Stomach (tissue), 9 donors: ENCODE measurements around the gene DLL3. TPM values are rescaled to one million over a fixed set of nuclear protein-coding genes. Genes with fewer than 3 reads are reported as not detected.

ENCODE experiments used
- DNase-seq, 2 donors: peaks; one replicate each; pipeline versions ENCODE4 v3.0.0 to v3.0.0-alpha.2; 2013 to 2019
- H3K27ac ChIP-seq, 5 donors: fragments of 200-600 bp in 4 of 5; sonication (generic) in 4 of 5; one replicate each; pipeline ENCODE4 v1.5.1; 2013 to 2019; ENCODE audit warnings: mild to moderate bottlenecking in 1 of 5, moderate library complexity in 1 of 5
- H3K27me3 ChIP-seq, 3 donors: fragments of 200-600 bp; sonication (generic); one replicate each; pipeline ENCODE4 v1.5.1; 2017 to 2019; ENCODE audit warnings: mixed run types in 1 of 3
- H3K36me3 ChIP-seq, 4 donors: fragments of 200-600 bp; sonication (generic); 1 replicate in 3 of 4; 2 replicates in 1 of 4; pipeline ENCODE4 v1.5.1; 2016 to 2019
- H3K4me1 ChIP-seq, 4 donors: fragments of 200-600 bp; sonication (generic); one replicate each; pipeline ENCODE4 v1.5.1; 2016 to 2019
- H3K4me3 ChIP-seq, 4 donors: fragments of 200-600 bp; sonication (generic) in 3 of 4; one replicate each; pipeline ENCODE4 v1.5.1; 2016 to 2019; ENCODE audit warnings: mild to moderate bottlenecking in 1 of 4
- H3K9me3 ChIP-seq, 4 donors: fragments of 200-600 bp; sonication (generic); one replicate each; pipeline ENCODE4 v1.5.1; 2016 to 2019
- CTCF ChIP-seq, 7 experiments: fragments of 450-650 bp in 4 of 7; fragments of 200-600 bp in 3 of 7; sonication (generic) in 3 of 7; IDR thresholded peaks; one replicate each; pipeline ENCODE4 v1.5.1; 2016 to 2019; ENCODE audit warnings: antibody characterized with exemption in 7 of 7, control low read depth in 2 of 7, mild to moderate bottlenecking in 1 of 7
- EP300 ChIP-seq: sonication (generic); formaldehyde crosslinking; IDR thresholded peaks from one replicate; pipeline ENCODE4 v1.6.1; 2017; ENCODE audit warnings: antibody characterized with exemption
- POLR2A ChIP-seq, 4 donors: fragments of 450-650 bp; IDR thresholded peaks; one replicate each; pipeline ENCODE4 v1.6.1; 2016; ENCODE audit warnings: antibody characterized with exemption in 4 of 4, control low read depth in 2 of 4, mild to moderate bottlenecking in 1 of 4, moderate library complexity in 1 of 4
- POLR2AphosphoS5 ChIP-seq, 3 donors: sonication (generic); formaldehyde crosslinking; IDR thresholded peaks; one replicate each; pipeline ENCODE4 v1.6.1; 2016; ENCODE audit warnings: antibody characterized with exemption in 3 of 3
- WGBS, 5 donors: extraction: QIAGEN DNeasy Blood & Tissue Kit in 3 of 5; methylation state at CpG; one replicate each; pipeline versions ENCODE4 v1.1.5 to v1.1.7; 2013 to 2018; 5-methylcytosine and 5-hydroxymethylcytosine counted together
- intact Hi-C: fragments of 100-400 bp; cut with DNase I; formaldehyde crosslinking; loops from one replicate; pipeline ENCODE4 v1.15.1; 2023; ENCODE audit warnings: low total_unique reads
- polyA plus RNA-seq, 3 donors: library from polyadenylated mRNA; stranded (reverse); fragments of 200-250 nt; gene quantifications; one replicate each; pipeline ENCODE4 v1.2.3, GENCODE V29; 2013
- total RNA-seq, 5 donors: library from RNA; depleted of rRNA; stranded (reverse); fragments of >200 nt; gene quantifications; one replicate each; pipeline versions ENCODE4 v1.1.0 to v1.2.3, GENCODE V29; 2014 to 2016
- donor health status: healthy with polysubstance abuse.
- donor health status: Bipolar disorder and iron deficiency.
- donor health status: healthy.

The DLL3 gene
- total and polyA plus RNA-seq, 8 donors, result 0.08 TPM; not detected in 7

- Histone ChIP-seq H3K4me3 (peak within 1 kb of the TSS; percentile 69 to 90 (median 77)), H3K27ac (peak within 1 kb of the TSS; percentile 88 to 100 (median 97)), H3K9me3 (no peaks in the 10 kb centered on the region), H3K27me3 (peaks cover 0 to 4% (median 0%) of the 10 kb centered on the region in 3 donors), H3K4me1 (peaks cover 10 to 29% (median 20%) of the 10 kb centered on the region in 4 donors), H3K36me3 (no peaks in the 10 kb centered on the region)
- 0 to 1% (median 0%) methylated on average over 53 to 84 of the region's 84 CpGs for WGBS, 5 donors
- no peak for TF ChIP-seq POLR2A (IDR thresholded peaks at IDR 0.05)
- TF ChIP-seq CTCF (IDR thresholded peaks at IDR 0.05), result peak in 5 of 7 experiments; percentile 67 to 97 (median 84)
- TF ChIP-seq POLR2AphosphoS5 (IDR thresholded peaks at IDR 0.05), result peak; percentile 91 to 96 (median 94)
- intact Hi-C loops, result loop anchor here (10.0 kb wide), 1 partner anchor 65 kb away; no protein-coding TSS in a partner anchor
- DNase-seq, result peak; percentile 97 to 98
These were observed 41.0 kb downstream of the DLL3 start, which contains the start of gene EID2 for GRCh38 chr19:39539518-39540332. EID2 (minus strand) TSS chr19:39540161; CDS start chr19:39540079, 82 bp downstream.

DNA sequence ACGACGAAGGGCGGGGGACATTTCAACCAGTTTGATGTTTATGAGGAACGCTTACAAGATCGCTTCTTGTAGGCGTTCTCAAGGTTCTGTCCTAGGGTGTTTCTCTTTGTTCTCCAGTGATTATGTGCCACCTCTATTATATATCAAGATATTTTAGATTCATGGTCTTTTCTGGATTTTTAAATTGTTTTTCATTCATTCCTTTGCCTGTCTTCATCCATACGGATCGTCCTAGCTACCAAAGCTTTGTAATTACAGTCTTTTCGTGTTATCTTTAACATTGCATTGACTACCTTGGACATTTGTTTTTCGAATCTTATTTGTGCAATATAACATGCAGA, 41.6 kb downstream of the DLL3 start:
- 3 to 8% (median 6%) methylated on average over 10 of the region's 10 CpGs for WGBS, 5 donors
- Histone ChIP-seq H3K9me3 (no peaks in the 10 kb centered on the region), H3K4me1 (peaks cover 10 to 29% (median 20%) of the 10 kb centered on the region in 4 donors), H3K36me3 (no peaks in the 10 kb centered on the region), H3K27ac (peak overlapping the region in 4 of 5 donors; percentile 88 to 100 (median 98)), H3K4me3 (peak overlapping the region; percentile 69 to 90 (median 77)), H3K27me3 (peaks cover 0 to 8% (median 2%) of the 10 kb centered on the region in 3 donors)
- DNase-seq, result no peak
- TF ChIP-seq CTCF (IDR thresholded peaks at IDR 0.05), result peak in 1 of 7 experiments; percentile 2
- no peak for TF ChIP-seq POLR2A (IDR thresholded peaks at IDR 0.05)
- intact Hi-C loops, result no loop called here

GRCh38 chr19:39542206-39542605, 43.5 kb downstream of the DLL3 start:
- no peaks in the 10 kb centered on the region for H3K9me3 ChIP-seq
- intact Hi-C loops, result no loop called here
- peaks cover 10 to 29% (median 20%) of the 10 kb centered on the region in 4 donors for H3K4me1 ChIP-seq
- no peak overlapping the region for H3K27ac ChIP-seq
- 28 to 57% (median 34%) methylated on average over 2 of the region's 2 CpGs for WGBS, 5 donors
- H3K4me3 ChIP-seq, result no peak overlapping the region
- TF ChIP-seq POLR2AphosphoS5 (IDR thresholded peaks at IDR 0.05) (no peak), EP300 (no peak), CTCF (IDR thresholded peaks at IDR 0.05) (no peak), POLR2A (IDR thresholded peaks at IDR 0.05) (no peak)
- DNase-seq, result peak in 1 of 2 donors; percentile 26
- H3K27me3 ChIP-seq, result peaks cover 0 to 14% (median 5%) of the 10 kb centered on the region in 3 donors
- H3K36me3 ChIP-seq, result no peaks in the 10 kb centered on the region

- H3K4me3 ChIP-seq, result no peak overlapping the region
- no peak overlapping the region for H3K27ac ChIP-seq
- 84 to 89% (median 86%) methylated on average over 3 of the region's 3 CpGs for WGBS, 5 donors
- no peaks in the 10 kb centered on the region for H3K36me3 ChIP-seq
- intact Hi-C loops, result no loop called here
- no peaks in the 10 kb centered on the region for H3K9me3 ChIP-seq
- peaks cover 8 to 16% (median 12%) of the 10 kb centered on the region in 4 donors for H3K4me1 ChIP-seq
- H3K27me3 ChIP-seq, result peaks cover 0 to 14% (median 5%) of the 10 kb centered on the region in 3 donors
- no peak for DNase-seq
- TF ChIP-seq POLR2AphosphoS5 (IDR thresholded peaks at IDR 0.05), result no peak
- no peak for TF ChIP-seq CTCF (IDR thresholded peaks at IDR 0.05)
- no peak for TF ChIP-seq POLR2A (IDR thresholded peaks at IDR 0.05)
- no peak for TF ChIP-seq EP300
These were observed 44.7 kb downstream of the DLL3 start for GRCh38 chr19:39543477-39543857.
